GM12892 (cell line): Measurements from ENCODE around the gene PDS5B.

Experiments
- POLR2A ChIP-seq: IDR thresholded peaks from 2 replicates; pipeline ENCODE4 v1.6.1; 2011; ENCODE audit warnings: low read depth, low read length, control low read depth
- POLR2AphosphoS5 ChIP-seq: IDR thresholded peaks from 2 replicates; pipeline ENCODE4 v1.6.1; 2011; ENCODE audit warnings: low read depth, low read length, control low read depth

DNA sequence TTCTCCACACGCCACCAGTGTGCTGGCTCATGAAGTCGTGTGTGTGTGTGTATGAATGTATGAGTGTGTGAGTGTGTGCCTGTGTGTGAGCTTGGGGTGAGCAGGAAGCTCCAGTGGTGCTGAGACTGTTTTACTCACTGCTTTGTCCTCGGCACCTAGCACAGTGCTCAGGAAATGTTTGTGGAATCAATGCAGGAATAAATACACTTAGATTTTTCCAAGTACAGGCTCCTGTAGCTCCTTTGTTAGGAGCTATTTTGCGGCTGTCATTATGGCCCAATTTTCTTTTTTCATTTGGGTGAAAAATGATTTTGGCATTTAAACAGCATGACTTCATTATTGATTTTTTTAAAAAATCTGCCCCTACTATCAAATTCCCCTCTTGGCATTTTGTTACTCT is 236.5 kb downstream of the PDS5B start:
- no peak for TF ChIP-seq POLR2A
- TF ChIP-seq POLR2AphosphoS5, result no peak
